GM10266 (cell line): Measurements from ENCODE around the gene ASB15.

Source experiments
- DNase-seq: peaks from one replicate; pipeline ENCODE4 v3.0.0; 2012; ENCODE audit errors: extremely low spot score
- TF ChIP-seq, protein P1 (sequence below): IDR thresholded peaks from 2 replicates; pipeline ENCODE4 v1.5.1; 2012; ENCODE audit warnings: mild to moderate bottlenecking, low read depth; ENCODE audit not compliant: control insufficient read depth, insufficient read depth; ENCODE audit errors: missing control alignments

Gene ASB15

GRCh38 chr7:123687727-123688126 lies 86.1 kb downstream of the ASB15 start:
- TF ChIP-seq, protein P1, sequence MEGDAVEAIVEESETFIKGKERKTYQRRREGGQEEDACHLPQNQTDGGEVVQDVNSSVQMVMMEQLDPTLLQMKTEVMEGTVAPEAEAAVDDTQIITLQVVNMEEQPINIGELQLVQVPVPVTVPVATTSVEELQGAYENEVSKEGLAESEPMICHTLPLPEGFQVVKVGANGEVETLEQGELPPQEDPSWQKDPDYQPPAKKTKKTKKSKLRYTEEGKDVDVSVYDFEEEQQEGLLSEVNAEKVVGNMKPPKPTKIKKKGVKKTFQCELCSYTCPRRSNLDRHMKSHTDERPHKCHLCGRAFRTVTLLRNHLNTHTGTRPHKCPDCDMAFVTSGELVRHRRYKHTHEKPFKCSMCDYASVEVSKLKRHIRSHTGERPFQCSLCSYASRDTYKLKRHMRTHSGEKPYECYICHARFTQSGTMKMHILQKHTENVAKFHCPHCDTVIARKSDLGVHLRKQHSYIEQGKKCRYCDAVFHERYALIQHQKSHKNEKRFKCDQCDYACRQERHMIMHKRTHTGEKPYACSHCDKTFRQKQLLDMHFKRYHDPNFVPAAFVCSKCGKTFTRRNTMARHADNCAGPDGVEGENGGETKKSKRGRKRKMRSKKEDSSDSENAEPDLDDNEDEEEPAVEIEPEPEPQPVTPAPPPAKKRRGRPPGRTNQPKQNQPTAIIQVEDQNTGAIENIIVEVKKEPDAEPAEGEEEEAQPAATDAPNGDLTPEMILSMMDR, result no peak
- DNase-seq, result no peak
